Hepatocyte (in vitro differentiated cells): ENCODE data around the gene ST14. TPM values are rescaled to one million over a fixed set of nuclear protein-coding genes. Genes with fewer than 3 reads are reported as not detected.

Experiments
- DNase-seq: peaks from one replicate; pipeline ENCODE4 v3.0.0-alpha.2; 2016; ENCODE audit warnings: low spot score
- H2AFZ ChIP-seq: fragments of 200-600 bp; sonication (generic); 2 replicates; pipeline ENCODE4 v1.6.0; 2016; ENCODE audit warnings: antibody characterized with exemption, mild to moderate bottlenecking
- H3K27ac ChIP-seq: fragments of 200-600 bp; sonication (generic); 2 replicates; pipeline ENCODE4 v1.5.1; 2016; ENCODE audit warnings: mild to moderate bottlenecking
- H3K27me3 ChIP-seq: fragments of 200-600 bp; sonication (generic); 2 replicates; pipeline ENCODE4 v1.6.1; 2016
- H3K36me3 ChIP-seq: fragments of 200-600 bp; sonication (generic); replicated peaks from 2 replicates; pipeline ENCODE4 v1.5.1; 2016; ENCODE audit warnings: low read depth; ENCODE audit not compliant: insufficient read depth
- H3K4me1 ChIP-seq: fragments of 200-600 bp; sonication (generic); 2 replicates; pipeline ENCODE4 v1.5.1; 2016; ENCODE audit warnings: mild to moderate bottlenecking, moderate library complexity; ENCODE audit not compliant: insufficient read depth
- H3K4me2 ChIP-seq: fragments of 200-600 bp; sonication (generic); 2 replicates; pipeline ENCODE4 v1.6.0; 2016
- H3K4me3 ChIP-seq: fragments of 200-600 bp; sonication (generic); 2 replicates; pipeline ENCODE4 v1.5.1; 2016; ENCODE audit warnings: mild to moderate bottlenecking
- H3K79me2 ChIP-seq: fragments of 200-600 bp; sonication (generic); 2 replicates; pipeline ENCODE4 v1.6.0; 2017; ENCODE audit warnings: mild to moderate bottlenecking
- H3K9me2 ChIP-seq: fragments of 200-600 bp; sonication (generic); replicated peaks from 2 replicates; pipeline ENCODE4 v1.6.0; 2017; ENCODE audit warnings: mild to moderate bottlenecking; ENCODE audit not compliant: insufficient read depth
- H3K9me3 ChIP-seq: fragments of 200-600 bp; sonication (generic); 2 replicates; pipeline ENCODE4 v1.5.1; 2016; ENCODE audit warnings: low read depth, mild to moderate bottlenecking
- H4K20me1 ChIP-seq: fragments of 200-600 bp; sonication (generic); 2 replicates; pipeline ENCODE4 v1.6.0; 2016; ENCODE audit warnings: mild to moderate bottlenecking; ENCODE audit not compliant: insufficient read depth, poor library complexity, severe bottlenecking
- CTCF ChIP-seq: fragments of 200-600 bp; sonication (generic); IDR thresholded peaks from 2 replicates; pipeline ENCODE4 v1.5.1; 2016; ENCODE audit warnings: antibody characterized with exemption, mild to moderate bottlenecking; ENCODE audit not compliant: poor library complexity
- EZH2 ChIP-seq: fragments of 200-600 bp; sonication (generic); IDR thresholded peaks from 2 replicates; pipeline ENCODE4 v1.6.1; 2016; ENCODE audit warnings: antibody characterized with exemption, mild to moderate bottlenecking, borderline replicate concordance
- EZH2phosphoT487 ChIP-seq: fragments of 200-600 bp; sonication (generic); IDR thresholded peaks from one replicate; pipeline ENCODE4 v1.6.1; 2018; ENCODE audit warnings: antibody characterized with exemption, mild to moderate bottlenecking, low read depth, moderate library complexity; ENCODE audit not compliant: unreplicated experiment, severe bottlenecking
- WGBS: methylation state at CpG from one replicate; pipeline ENCODE4 v1.1.6; 2016; ENCODE audit warnings: low lambda C conversion rate; ENCODE audit errors: missing lambda C conversion rate; 5-methylcytosine and 5-hydroxymethylcytosine counted together
- polyA plus RNA-seq: library from polyadenylated mRNA; unstranded; fragments of >200 nt; fragmentation: Nextera tagmentation; extraction: Ambion mirVana; gene quantifications from 2 replicates; pipeline ENCODE4 v1.2.1, GENCODE V29; 2016
- total RNA-seq: library from RNA; depleted of rRNA; stranded (reverse); fragments of >200 nt; gene quantifications from 2 replicates; pipeline ENCODE4 v1.2.3, GENCODE V29; 2014

The ST14 gene
- total and polyA plus RNA-seq, 2 experiments from 2014 or later = 85.2 to 93.3 TPM

- Histone ChIP-seq H4K20me1 (no peaks in the 10 kb centered on the region), H3K36me3 (no peaks in the 10 kb centered on the region), H3K9me2 (no peaks in the 10 kb centered on the region), H2AFZ (no peak overlapping the region), H3K4me3 (no peak overlapping the region), H3K4me2 (no peak overlapping the region), H3K79me2 (no peaks in the 10 kb centered on the region), H3K27me3 (no peaks in the 10 kb centered on the region), H3K4me1 (no peaks in the 10 kb centered on the region), H3K27ac (no peak overlapping the region), H3K9me3 (no peaks in the 10 kb centered on the region)
- no peak for DNase-seq
- TF ChIP-seq EZH2phosphoT487 = no peak
- no peak for TF ChIP-seq EZH2
- TF ChIP-seq CTCF = no peak
These were observed 74.7 kb downstream of the ST14 start for GRCh38 chr11:130234315-130234714.

GRCh38 chr11:130237282-130238006 is 77.9 kb downstream of the ST14 start:
- no peaks in the 10 kb centered on the region for H3K27me3 ChIP-seq

GRCh38 chr11:130241713-130242112 is 82.1 kb downstream of the ST14 start:
- Histone ChIP-seq H3K4me3 (no peak overlapping the region), H3K9me3 (no peaks in the 10 kb centered on the region), H3K27me3 (no peaks in the 10 kb centered on the region), H3K36me3 (no peaks in the 10 kb centered on the region), H3K27ac (no peak overlapping the region), H3K4me2 (no peak overlapping the region), H3K4me1 (no peaks in the 10 kb centered on the region), H2AFZ (no peak overlapping the region), H3K9me2 (no peaks in the 10 kb centered on the region), H4K20me1 (no peaks in the 10 kb centered on the region), H3K79me2 (peaks cover 3% of the 10 kb centered on the region)
- WGBS = 88% methylated on average over 2 of the region's 2 CpGs
- DNase-seq = no peak
- TF ChIP-seq EZH2phosphoT487 (no peak), EZH2 (no peak), CTCF (no peak)

More at GRCh38 chr11:130237282-130238006, 77.9 kb downstream of the ST14 start:
- H3K36me3 ChIP-seq = no peaks in the 10 kb centered on the region
- H3K9me3 ChIP-seq = no peaks in the 10 kb centered on the region
- H3K9me2 ChIP-seq = no peaks in the 10 kb centered on the region
- no peak for DNase-seq
- H3K4me2 ChIP-seq = no peak overlapping the region
- no peak overlapping the region for H2AFZ ChIP-seq
- no peaks in the 10 kb centered on the region for H3K79me2 ChIP-seq
- no peak overlapping the region for H3K27ac ChIP-seq
- H3K4me3 ChIP-seq = no peak overlapping the region
- 93% methylated on average over 6 of the region's 6 CpGs for WGBS
- H3K4me1 ChIP-seq = no peaks in the 10 kb centered on the region
- TF ChIP-seq CTCF (no peak), EZH2 (no peak), EZH2phosphoT487 (no peak)
- H4K20me1 ChIP-seq = no peaks in the 10 kb centered on the region
